K562 (cell line): ENCODE results near the gene ERLEC1. TPM values are rescaled to one million over a fixed set of nuclear protein-coding genes. Genes with fewer than 3 reads are reported as not detected.

Source experiments
- ATAC-seq: fragments of 200-7000 bp; cut with Tn5 transposase; 3 replicates; pipeline ENCODE4 v1.9.1; 2020; ENCODE audit warnings: moderate library complexity
- BruUV-seq: library from RNA; stranded (reverse); fragments of 400-500 nt; replicated peaks from 2 replicates; lab custom pipeline; 2021; lab: Mats Ljungman, UMichigan
- CTCF ChIA-PET: fragments of 300-600 bp; formaldehyde crosslinking; extraction: SDS; loops from one replicate; lab custom pipeline; 2021; ENCODE audit warnings: low intra/inter-chr PET ratio; lab: Yijun Ruan, JAX
- POLR2A ChIA-PET: fragments of 300-600, 350-650 bp; sonication (Branson Sonifier 250); formaldehyde crosslinking; extraction: SDS; loops from one replicate; lab custom pipeline; 2021; ENCODE audit warnings: antibody characterized with exemption, inconsistent platforms; lab: Yijun Ruan, JAX
- DNase-seq, 4 experiments: peaks; one replicate each; pipeline versions ENCODE4 v3.0.0 to v3.0.0-alpha.2; 2011 to 2018; ENCODE audit warnings: low spot score in 3 of 4, mixed read lengths in 3 of 4; ENCODE audit errors: extremely low read depth in 1 of 4
- FAIRE-seq: peaks from 2 replicates; lab custom pipeline; 2011; peaks lifted over from hg19 to GRCh38; lab: Jason Lieb, UNC
- H2AFZ ChIP-seq: 2 replicates; pipeline ENCODE4 v1.6.0; 2011; ENCODE audit warnings: low read depth, low read length, control low read depth, inconsistent platforms
- H3K27ac ChIP-seq: fragments of 200-600 bp; 3 replicates; pipeline ENCODE4 v1.8.0; 2011; ENCODE audit warnings: low read depth, mild to moderate bottlenecking, control low read depth, inconsistent platforms, low read length, moderate library complexity, mixed read lengths; ENCODE audit errors: extremely low read depth
- H3K27me3 ChIP-seq, 2 experiments: fragments of 300-600 bp in 1 of 2; 2 replicates in 1 of 2; 3 replicates in 1 of 2; pipeline versions ENCODE4 v1.6.0 to v1.8.0; 2011; ENCODE audit warnings: inconsistent platforms in 2 of 2, low read length in 2 of 2, mild to moderate bottlenecking in 1 of 2, mixed read lengths in 1 of 2, moderate library complexity in 1 of 2; ENCODE audit not compliant: control insufficient read depth in 2 of 2, insufficient read depth in 2 of 2
- H3K36me3 ChIP-seq: fragments of 300-600 bp; 3 replicates; pipeline ENCODE4 v1.8.0; 2011; ENCODE audit warnings: mild to moderate bottlenecking, low read length, inconsistent platforms; ENCODE audit not compliant: control insufficient read depth, insufficient read depth
- H3K4me1 ChIP-seq, 2 experiments: fragments of 200-600 bp in 1 of 2; replicated peaks in 1 of 2; 2 replicates in 1 of 2; 3 replicates in 1 of 2; pipeline versions ENCODE4 v1.5.1 to v1.8.0; 2011; ENCODE audit warnings: inconsistent platforms in 2 of 2, low read length in 2 of 2, mild to moderate bottlenecking in 1 of 2, mixed read lengths in 1 of 2, moderate library complexity in 1 of 2; ENCODE audit not compliant: control insufficient read depth in 2 of 2, insufficient read depth in 2 of 2
- H3K4me2 ChIP-seq: 2 replicates; pipeline ENCODE4 v1.6.1; 2011; ENCODE audit warnings: low read length, control low read depth, inconsistent platforms, mixed read lengths; ENCODE audit not compliant: insufficient read depth
- H3K4me3 ChIP-seq: fragments of 200-600 bp; sonication (generic), shearing (Covaris generic); 2 replicates; pipeline ENCODE4 v1.5.1; 2016; ENCODE audit warnings: control low read depth, inconsistent platforms
- H3K79me2 ChIP-seq: fragments of 200-600 bp; 3 replicates; pipeline ENCODE4 v1.8.0; 2011; ENCODE audit warnings: low read length, inconsistent platforms; ENCODE audit not compliant: control insufficient read depth, insufficient read depth
- H3K9ac ChIP-seq, 2 experiments: 2 replicates each; pipeline versions ENCODE4 v1.6.0 to v1.6.1; 2011; ENCODE audit warnings: low read depth in 2 of 2, low read length in 2 of 2, control low read depth in 1 of 2, inconsistent platforms in 1 of 2, mild to moderate bottlenecking in 1 of 2, mixed read lengths in 1 of 2; ENCODE audit not compliant: insufficient read depth in 1 of 2
- H3K9me1 ChIP-seq: one replicate; pipeline ENCODE4 v1.6.0; 2011; ENCODE audit warnings: inconsistent platforms, mild to moderate bottlenecking, low read length, moderate library complexity; ENCODE audit not compliant: control insufficient read depth, insufficient read depth
- H3K9me3 ChIP-seq: replicated peaks from 2 replicates; pipeline ENCODE4 v1.5.1; 2011; ENCODE audit warnings: low read depth, low read length, inconsistent platforms; ENCODE audit not compliant: control insufficient read depth, insufficient read depth
- H4K20me1 ChIP-seq: replicated peaks from 2 replicates; pipeline ENCODE4 v1.6.1; 2011; ENCODE audit warnings: low read length, inconsistent platforms, mixed read lengths; ENCODE audit not compliant: control insufficient read depth, insufficient read depth
- ARNT ChIP-seq, 2 experiments: fragments of 450-650 bp; IDR thresholded peaks; 2 replicates each; pipeline ENCODE4 v1.6.1; 2016; ENCODE audit warnings: mild to moderate bottlenecking in 1 of 2
- FOS ChIP-seq: IDR thresholded peaks from 3 replicates; pipeline ENCODE4 v1.6.1; 2011; ENCODE audit not compliant: insufficient read length; ENCODE audit errors: extremely low read depth
- GATA2 ChIP-seq: sonication (generic); formaldehyde crosslinking; IDR thresholded peaks from 2 replicates; pipeline ENCODE4 v1.4.0; 2020; ENCODE audit warnings: mild to moderate bottlenecking, missing genetic modification reagents
- MCM3 ChIP-seq: fragments of 450-650 bp; IDR thresholded peaks from 2 replicates; pipeline ENCODE4 v1.6.1; 2016
- SMC3 ChIP-seq: conservative IDR thresholded peaks from 2 replicates; pipeline ENCODE4 v1.6.1; 2011; ENCODE audit warnings: low read depth, low read length, improper control_type of control experiment; ENCODE audit not compliant: insufficient read depth
- ZNF24 ChIP-seq: fragments of 450-650 bp; IDR thresholded peaks from 2 replicates; pipeline ENCODE4 v1.6.1; 2016
- ZNF324 ChIP-seq: fragments of 250-450 bp; sonication (Bioruptor Pico); IDR thresholded peaks from 2 replicates; pipeline ENCODE4 v1.4.0; 2020; ENCODE audit warnings: mild to moderate bottlenecking
- ZNF75A ChIP-seq: fragments of 450-650 bp; formaldehyde crosslinking; IDR thresholded peaks from 2 replicates; pipeline ENCODE4 v1.4.0; 2020; ENCODE audit warnings: mild to moderate bottlenecking
- whole genome bisulfite sequencing: fragments of 100-300 bp; shearing (Covaris generic); methylation state at CpG from one replicate; pipeline ENCODE4 v1.1.6; 2016; ENCODE audit warnings: low coverage, mixed read lengths; ENCODE audit not compliant: insufficient coverage; ENCODE audit errors: missing lambda C conversion rate; 5-methylcytosine and 5-hydroxymethylcytosine counted together
- in situ Hi-C: fragments of 300-500 bp; cut with MboI; formaldehyde crosslinking; loops from 4 replicates; pipeline ENCODE4 v1.15.0; 2018; ENCODE audit warnings: inconsistent platforms, mixed read lengths
- intact Hi-C: fragments of 100-400 bp; cut with micrococcal nuclease; formaldehyde crosslinking; loops from 2 replicates; pipeline ENCODE4 v1.14.2; 2022
- polyA plus RNA-seq, 8 experiments: library from polyadenylated mRNA; depleted of rRNA in 4 of 8; stranded (reverse) in 5 of 8; unstranded in 3 of 8; fragments of >200 nt; fragmentation: Nextera tagmentation in 2 of 8; fragmentation: Illumina TruSeq in 1 of 8; extraction: Ambion mirVana in 2 of 8; extraction: Trizol in 1 of 8; gene quantifications; 2 replicates each; pipeline versions ENCODE4 v1.2.1 to v1.2.3, GENCODE V29; 2011 to 2014; ENCODE audit warnings: inconsistent platforms in 1 of 8, missing spikeins in 1 of 8
- total RNA-seq, 7 experiments: library from RNA; depleted of rRNA in 6 of 7; stranded (reverse); fragments of >200 nt in 6 of 7; fragmentation: Illumina TruSeq in 2 of 7; extraction: Trizol in 2 of 7; gene quantifications; 2 replicates each; pipeline versions ENCODE4 v1.2.1 to v1.2.3, GENCODE V29; 2011 to 2021; ENCODE audit warnings: low replicate concordance in 1 of 7
- TF ChIP-seq, protein P1 (sequence below), 2 experiments: fragments of 450-650 bp; conservative IDR thresholded peaks; 2 replicates each; pipeline ENCODE4 v1.6.1; 2017; ENCODE audit warnings: mild to moderate bottlenecking in 2 of 2, moderate library complexity in 2 of 2

Gene ERLEC1
- total and polyA plus RNA-seq, 9 of the 15 experiments (the other 6 are each of a cell fraction or from before 2014, with no cell fraction given): 12.0 to 41.6 (median 30.6) TPM

DNA sequence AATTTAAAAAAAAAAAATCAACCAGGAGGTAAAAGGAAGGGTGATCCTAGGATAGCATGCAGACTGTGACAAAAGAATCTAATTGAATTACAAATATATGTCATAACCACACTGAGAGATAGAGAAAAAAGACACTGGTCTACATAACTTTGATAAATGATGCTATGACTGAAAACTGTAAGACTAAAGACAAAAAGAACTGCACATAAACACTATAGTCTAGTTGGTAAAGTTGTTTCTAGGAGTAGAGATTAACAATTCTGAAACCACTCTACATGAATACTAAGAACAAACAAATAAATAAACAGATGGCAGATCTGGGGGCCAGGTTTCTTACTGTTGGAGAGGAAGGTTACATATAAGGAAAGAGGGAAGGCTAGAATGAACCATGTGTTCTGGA, 33.8 kb upstream of the ERLEC1 start:
- TF ChIP-seq ARNT (IDR thresholded peaks at IDR 0.05) (no peak), SMC3 (no peak), ZNF24 (no peak), MCM3 (no peak), GATA2 (no peak)
- TF ChIP-seq, all 486 proteins: peak for 0
- Histone ChIP-seq H4K20me1 (no peaks in the 10 kb centered on the region), H3K79me2 (no peaks in the 10 kb centered on the region), H2AFZ (no peak overlapping the region), H3K9me3 (no peaks in the 10 kb centered on the region), H3K4me3 (no peak overlapping the region), H3K4me1 (no peaks in the 10 kb centered on the region), H3K27me3 (no peaks in the 10 kb centered on the region), H3K27ac (no peak overlapping the region), H3K4me2 (no peak overlapping the region), H3K36me3 (peaks cover 14% of the 10 kb centered on the region; the same call in 2 of the 3 replicates), H3K9ac (no peak overlapping the region), H3K9me1 (no peaks in the 10 kb centered on the region)
- no peak for DNase-seq
- ATAC-seq: no peak
- in situ Hi-C loops: no loop called here
- BruUV-seq: no TSS peak
- no peak for FAIRE-seq
- POLR2A ChIA-PET: no interaction called here
- CTCF ChIA-PET: no interaction called here
- intact Hi-C loops: no loop called here

DNA sequence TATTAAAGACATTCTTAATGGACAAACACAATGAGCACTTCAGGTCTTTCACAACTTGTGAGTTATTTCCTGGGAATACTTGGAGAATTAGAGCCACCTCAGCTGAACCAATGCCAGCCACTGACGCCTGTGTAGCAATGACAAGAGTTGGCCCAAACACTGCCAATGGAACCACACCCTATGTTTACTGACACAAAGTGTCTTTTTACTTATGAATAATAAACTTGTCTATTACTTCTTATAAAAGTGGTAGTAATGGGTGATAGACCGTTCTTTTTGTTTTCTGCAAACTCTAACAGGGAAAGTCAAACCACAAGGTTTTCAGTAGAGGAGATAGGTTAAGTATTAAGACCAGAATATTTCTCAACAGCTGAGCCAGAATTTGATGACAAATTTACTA, 31.7 kb upstream of the ERLEC1 start:
- intact Hi-C loops: no loop called here
- H3K4me2 ChIP-seq: no peak overlapping the region
- H2AFZ ChIP-seq: no peak overlapping the region
- DNase-seq (no peak), ATAC-seq (no peak), FAIRE-seq (no peak)
- no peaks in the 10 kb centered on the region for H3K9me3 ChIP-seq
- H3K9me1 ChIP-seq: no peaks in the 10 kb centered on the region
- no peaks in the 10 kb centered on the region for H3K79me2 ChIP-seq
- H3K4me1 ChIP-seq: no peaks in the 10 kb centered on the region
- H3K36me3 ChIP-seq: peaks cover 5% of the 10 kb centered on the region; the same call in 2 of the 3 replicates
- in situ Hi-C loops: no loop called here
- no peak overlapping the region for H3K4me3 ChIP-seq
- H3K27me3 ChIP-seq: no peaks in the 10 kb centered on the region
- ChIA-PET CTCF (no interaction called here), POLR2A (no interaction called here)
- no TSS peak for BruUV-seq
- no peaks in the 10 kb centered on the region for H4K20me1 ChIP-seq
- H3K27ac ChIP-seq: no peak overlapping the region
- 83% methylated on average over 2 of the region's 2 CpGs for WGBS
- H3K9ac ChIP-seq: no peak overlapping the region
- TF ChIP-seq ZNF324 (CRISPR knock-in tag) (no peak), FOS (no peak), ZNF75A (CRISPR knock-in tag) (no peak)
- TF ChIP-seq, protein P1, sequence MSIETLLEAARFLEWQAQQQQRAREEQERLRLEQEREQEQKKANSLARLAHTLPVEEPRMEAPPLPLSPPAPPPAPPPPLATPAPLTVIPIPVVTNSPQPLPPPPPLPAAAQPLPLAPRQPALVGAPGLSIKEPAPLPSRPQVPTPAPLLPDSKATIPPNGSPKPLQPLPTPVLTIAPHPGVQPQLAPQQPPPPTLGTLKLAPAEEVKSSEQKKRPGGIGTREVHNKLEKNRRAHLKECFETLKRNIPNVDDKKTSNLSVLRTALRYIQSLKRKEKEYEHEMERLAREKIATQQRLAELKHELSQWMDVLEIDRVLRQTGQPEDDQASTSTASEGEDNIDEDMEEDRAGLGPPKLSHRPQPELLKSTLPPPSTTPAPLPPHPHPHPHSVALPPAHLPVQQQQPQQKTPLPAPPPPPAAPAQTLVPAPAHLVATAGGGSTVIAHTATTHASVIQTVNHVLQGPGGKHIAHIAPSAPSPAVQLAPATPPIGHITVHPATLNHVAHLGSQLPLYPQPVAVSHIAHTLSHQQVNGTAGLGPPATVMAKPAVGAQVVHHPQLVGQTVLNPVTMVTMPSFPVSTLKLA (conservative IDR thresholded peaks at IDR 0.05): no peak
